ENCODE data around the gene LBH.

DNA sequence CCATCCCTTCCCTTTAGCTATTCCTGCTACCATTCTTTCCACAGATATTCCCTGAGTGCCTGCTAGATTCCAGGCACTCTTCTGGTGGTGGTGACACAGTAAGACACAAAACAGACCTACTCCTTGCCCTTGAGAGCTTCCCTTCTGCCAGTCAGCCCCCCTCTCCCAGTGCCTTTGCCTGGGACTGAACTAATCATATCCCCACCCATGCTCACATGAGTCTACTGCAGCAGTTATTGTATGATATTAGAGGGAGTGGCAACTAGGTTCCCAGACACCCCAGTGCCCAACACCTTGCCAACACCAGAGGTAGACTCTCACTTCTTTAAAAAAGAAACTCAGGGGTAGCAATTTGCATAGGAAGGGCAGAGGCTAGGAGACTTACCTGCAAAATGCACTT lies 7.2 kb upstream of the LBH start:
- TF ChIP-seq, protein P1, sequence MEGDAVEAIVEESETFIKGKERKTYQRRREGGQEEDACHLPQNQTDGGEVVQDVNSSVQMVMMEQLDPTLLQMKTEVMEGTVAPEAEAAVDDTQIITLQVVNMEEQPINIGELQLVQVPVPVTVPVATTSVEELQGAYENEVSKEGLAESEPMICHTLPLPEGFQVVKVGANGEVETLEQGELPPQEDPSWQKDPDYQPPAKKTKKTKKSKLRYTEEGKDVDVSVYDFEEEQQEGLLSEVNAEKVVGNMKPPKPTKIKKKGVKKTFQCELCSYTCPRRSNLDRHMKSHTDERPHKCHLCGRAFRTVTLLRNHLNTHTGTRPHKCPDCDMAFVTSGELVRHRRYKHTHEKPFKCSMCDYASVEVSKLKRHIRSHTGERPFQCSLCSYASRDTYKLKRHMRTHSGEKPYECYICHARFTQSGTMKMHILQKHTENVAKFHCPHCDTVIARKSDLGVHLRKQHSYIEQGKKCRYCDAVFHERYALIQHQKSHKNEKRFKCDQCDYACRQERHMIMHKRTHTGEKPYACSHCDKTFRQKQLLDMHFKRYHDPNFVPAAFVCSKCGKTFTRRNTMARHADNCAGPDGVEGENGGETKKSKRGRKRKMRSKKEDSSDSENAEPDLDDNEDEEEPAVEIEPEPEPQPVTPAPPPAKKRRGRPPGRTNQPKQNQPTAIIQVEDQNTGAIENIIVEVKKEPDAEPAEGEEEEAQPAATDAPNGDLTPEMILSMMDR (IDR thresholded peaks at IDR 0.05 in 2 of 3, conservative IDR thresholded peaks at IDR 0.05 in 1 of 3; ENCODE audit: borderline replicate concordance in 1 of 3, insufficient read depth in 1 of 3, low read depth in 2 of 3, low read length in 2 of 3) = no peak
- TF ChIP-seq SIN3A (IDR thresholded peaks at IDR 0.05; ENCODE audit: low read depth) (no peak), POLR2AphosphoS5 (IDR thresholded peaks at IDR 0.05; ENCODE audit: low read depth, low read length) (no peak), EZH2 (IDR thresholded peaks at IDR 0.05) (no peak), SRF (IDR thresholded peaks at IDR 0.05; ENCODE audit: low read depth) (no peak), POLR2A (IDR thresholded peaks at IDR 0.05; ENCODE audit: borderline replicate concordance, extremely low read depth, insufficient read depth, insufficient read length) (no peak), CEBPB (IDR thresholded peaks at IDR 0.05; ENCODE audit: low read depth) (no peak), JUND (IDR thresholded peaks at IDR 0.05) (no peak), RAD21 (IDR thresholded peaks at IDR 0.05; ENCODE audit: low read depth) (no peak), EZH2phosphoT487 (IDR thresholded peaks at IDR 0.05; ENCODE audit: borderline replicate concordance) (no peak), CBX3 (IDR thresholded peaks at IDR 0.05; ENCODE audit: low read depth) (no peak), FOSL1 (IDR thresholded peaks at IDR 0.05; ENCODE audit: low read depth) (no peak)
- TF ChIP-seq, protein P2, sequence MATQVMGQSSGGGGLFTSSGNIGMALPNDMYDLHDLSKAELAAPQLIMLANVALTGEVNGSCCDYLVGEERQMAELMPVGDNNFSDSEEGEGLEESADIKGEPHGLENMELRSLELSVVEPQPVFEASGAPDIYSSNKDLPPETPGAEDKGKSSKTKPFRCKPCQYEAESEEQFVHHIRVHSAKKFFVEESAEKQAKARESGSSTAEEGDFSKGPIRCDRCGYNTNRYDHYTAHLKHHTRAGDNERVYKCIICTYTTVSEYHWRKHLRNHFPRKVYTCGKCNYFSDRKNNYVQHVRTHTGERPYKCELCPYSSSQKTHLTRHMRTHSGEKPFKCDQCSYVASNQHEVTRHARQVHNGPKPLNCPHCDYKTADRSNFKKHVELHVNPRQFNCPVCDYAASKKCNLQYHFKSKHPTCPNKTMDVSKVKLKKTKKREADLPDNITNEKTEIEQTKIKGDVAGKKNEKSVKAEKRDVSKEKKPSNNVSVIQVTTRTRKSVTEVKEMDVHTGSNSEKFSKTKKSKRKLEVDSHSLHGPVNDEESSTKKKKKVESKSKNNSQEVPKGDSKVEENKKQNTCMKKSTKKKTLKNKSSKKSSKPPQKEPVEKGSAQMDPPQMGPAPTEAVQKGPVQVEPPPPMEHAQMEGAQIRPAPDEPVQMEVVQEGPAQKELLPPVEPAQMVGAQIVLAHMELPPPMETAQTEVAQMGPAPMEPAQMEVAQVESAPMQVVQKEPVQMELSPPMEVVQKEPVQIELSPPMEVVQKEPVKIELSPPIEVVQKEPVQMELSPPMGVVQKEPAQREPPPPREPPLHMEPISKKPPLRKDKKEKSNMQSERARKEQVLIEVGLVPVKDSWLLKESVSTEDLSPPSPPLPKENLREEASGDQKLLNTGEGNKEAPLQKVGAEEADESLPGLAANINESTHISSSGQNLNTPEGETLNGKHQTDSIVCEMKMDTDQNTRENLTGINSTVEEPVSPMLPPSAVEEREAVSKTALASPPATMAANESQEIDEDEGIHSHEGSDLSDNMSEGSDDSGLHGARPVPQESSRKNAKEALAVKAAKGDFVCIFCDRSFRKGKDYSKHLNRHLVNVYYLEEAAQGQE (IDR thresholded peaks at IDR 0.05; ENCODE audit: low read depth) = no peak
- TF ChIP-seq, protein P3, sequence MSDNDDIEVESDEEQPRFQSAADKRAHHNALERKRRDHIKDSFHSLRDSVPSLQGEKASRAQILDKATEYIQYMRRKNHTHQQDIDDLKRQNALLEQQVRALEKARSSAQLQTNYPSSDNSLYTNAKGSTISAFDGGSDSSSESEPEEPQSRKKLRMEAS (IDR thresholded peaks at IDR 0.05) = no peak
